HG02973 (cell line): ENCODE results near the gene RHBG.
A peak's percentile ranks its signal among the peaks of the same experiment; 100 is the strongest.

ENCODE experiments used
- ATAC-seq: cut with Tn5 transposase; IDR thresholded peaks from one replicate; pipeline ENCODE4 v1.9.1; 2021; ENCODE audit warnings: moderate library complexity; ENCODE audit not compliant: unreplicated experiment

Gene RHBG

GRCh38 chr1:156405670-156406069, 36.7 kb downstream of the RHBG start:
- no peak for ATAC-seq

GRCh38 chr1:156406251-156406650, 37.2 kb downstream of the RHBG start:
- ATAC-seq = no peak

- ATAC-seq = no peak
Observed at GRCh38 chr1:156407344-156407743, 38.3 kb downstream of the RHBG start.

- no peak for ATAC-seq
Observed at GRCh38 chr1:156407760-156408159, 38.7 kb downstream of the RHBG start.

GRCh38 chr1:156409439-156409838, 40.4 kb downstream of the RHBG start:
- no peak for ATAC-seq

GRCh38 chr1:156410238-156410637, 41.2 kb downstream of the RHBG start:
- no peak for ATAC-seq

- ATAC-seq = no peak
Observed at GRCh38 chr1:156410740-156411139, 41.7 kb downstream of the RHBG start.

GRCh38 chr1:156412653-156413321, 43.8 kb downstream of the RHBG start:
- ATAC-seq = no peak

- no peak for ATAC-seq
Observed at GRCh38 chr1:156413391-156414246, 44.6 kb downstream of the RHBG start.

- ATAC-seq = no peak
Observed at GRCh38 chr1:156414461-156415064, 45.6 kb downstream of the RHBG start.

GRCh38 chr1:156416993-156417392, 48.0 kb downstream of the RHBG start:
- ATAC-seq = no peak

- no peak for ATAC-seq
Observed at GRCh38 chr1:156417401-156418020, 48.5 kb downstream of the RHBG start.

- ATAC-seq = no peak
Observed at GRCh38 chr1:156418416-156419070, 49.5 kb downstream of the RHBG start.

- ATAC-seq = no peak
Observed at GRCh38 chr1:156419854-156420204, 50.8 kb downstream of the RHBG start.

- no peak for ATAC-seq
Observed at GRCh38 chr1:156420205-156421061, 51.4 kb downstream of the RHBG start.

- peak; percentile 73 for ATAC-seq
Observed at GRCh38 chr1:156421062-156421938, 52.3 kb downstream of the RHBG start.

- ATAC-seq = no peak
Observed at GRCh38 chr1:156421939-156422601, 53.1 kb downstream of the RHBG start.

GRCh38 chr1:156422602-156423091, 53.6 kb downstream of the RHBG start:
- ATAC-seq = no peak
